Activated CD4-positive, alpha-beta T cell treated with anti-CD3 and anti-CD28 coated beads for 36 hours (primary cell): ENCODE measurements around the gene NAA10. TPM values are rescaled to one million over a fixed set of nuclear protein-coding genes. Genes with fewer than 3 reads are reported as not detected.

Experiments
- ATAC-seq: fragments of 200-7000 bp; cut with Tn5 transposase; one replicate; pipeline ENCODE4 v1.10.0; 2021; ENCODE audit warnings: mild to moderate bottlenecking, moderate library complexity
- CTCF ChIA-PET: fragments of 350-600 bp; sonication (Branson Sonifier 250); formaldehyde crosslinking; loops from one replicate; lab custom pipeline; 2021; ENCODE audit warnings: antibody characterized with exemption; lab: Charles Lee
- POLR2A ChIA-PET: fragments of 350-600 bp; sonication (Branson Sonifier 250); formaldehyde crosslinking; loops from one replicate; lab custom pipeline; 2021; ENCODE audit warnings: antibody characterized with exemption, inconsistent platforms; lab: Charles Lee
- DNase-seq: peaks from one replicate; pipeline ENCODE4 v3.0.0-alpha.2; 2020
- H3K27ac Mint-ChIP-seq: one replicate; pipeline ENCODE4 v1.8.0; 2021; ENCODE audit warnings: mixed read lengths
- H3K27me3 Mint-ChIP-seq: one replicate; pipeline ENCODE4 v1.8.0; 2021; ENCODE audit warnings: mixed read lengths
- H3K36me3 Mint-ChIP-seq: one replicate; pipeline ENCODE4 v1.8.0; 2021; ENCODE audit warnings: low read depth, mixed read lengths
- H3K4me1 Mint-ChIP-seq: one replicate; pipeline ENCODE4 v1.8.0; 2021; ENCODE audit warnings: mixed read lengths
- H3K4me3 Mint-ChIP-seq: one replicate; pipeline ENCODE4 v1.8.0; 2021; ENCODE audit warnings: mild to moderate bottlenecking, moderate library complexity, mixed read lengths
- H3K9me3 Mint-ChIP-seq: one replicate; pipeline ENCODE4 v1.8.0; 2021; ENCODE audit warnings: low read depth, mixed read lengths
- intact Hi-C, 2 experiments: fragments of 100-400 bp; cut with DNase I in 1 of 2; cut with micrococcal nuclease in 1 of 2; formaldehyde crosslinking; loops; one replicate each; pipeline versions ENCODE4 v1.14.2 to v1.15.1; 2022 to 2024; cut with DNase I, micrococcal nuclease
- total RNA-seq, 2 experiments: library from RNA; stranded (reverse); gene quantifications; one replicate each; pipeline ENCODE4 v1.2.3, GENCODE V29; 2021

NAA10 gene
- total RNA-seq, 2 experiments from 2014 or later, result 108 to 115 TPM

DNA sequence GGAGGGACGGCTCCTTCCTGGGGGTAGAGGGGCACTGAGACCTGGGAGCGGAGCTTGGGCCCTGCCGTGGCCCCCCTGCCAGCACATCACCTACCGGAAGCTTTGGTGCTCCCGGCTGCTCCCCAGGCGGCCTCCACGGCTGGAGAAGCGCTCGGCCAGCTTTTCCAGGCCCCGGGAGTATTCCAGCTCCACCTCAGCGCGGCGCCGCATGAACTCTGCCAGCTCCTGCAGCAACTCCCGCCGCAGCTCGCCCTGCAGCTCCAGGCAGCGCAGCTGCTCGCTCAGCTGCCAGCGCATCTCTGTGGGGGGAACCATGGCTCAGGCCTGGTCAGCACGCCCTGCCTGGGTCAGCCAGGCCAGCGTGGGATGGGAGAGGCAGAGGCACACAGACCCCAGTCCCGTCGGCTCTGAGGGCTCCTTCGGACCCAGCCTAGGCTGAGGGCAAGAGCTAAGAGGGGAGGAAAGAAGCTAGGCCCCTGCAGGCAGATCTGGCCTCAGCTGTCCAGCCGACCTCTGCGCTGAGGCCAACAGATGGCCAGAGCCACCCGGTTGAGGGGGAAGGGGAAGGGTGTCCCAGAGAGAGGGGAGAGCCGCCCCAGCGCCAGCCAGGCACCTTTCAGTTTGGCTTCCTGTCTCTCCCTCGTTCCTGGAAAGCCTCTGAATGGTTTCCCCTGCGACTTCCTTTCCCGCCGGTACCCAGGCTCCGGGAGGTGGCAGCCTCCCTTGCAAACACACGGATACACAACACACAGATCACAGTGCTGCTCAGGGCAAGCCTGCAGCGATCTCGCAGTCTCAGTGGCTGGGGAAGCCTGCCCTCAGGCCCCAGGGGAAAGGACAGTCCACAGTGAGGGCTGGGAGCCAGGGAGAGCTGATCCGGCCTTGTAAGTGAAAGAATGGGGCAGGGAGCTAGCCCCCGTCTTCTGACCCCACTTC lies 13.1 kb downstream of the NAA10 start:
- intact Hi-C loops, result loop anchor here in 1 of 2 experiments (10.0 kb wide), 1 partner anchor 453 kb away; the partner anchor contains the start of genes EMD and FLNA
- no peak for ATAC-seq
- POLR2A ChIA-PET, result no interaction called here
- Mint-ChIP-seq H3K36me3 (peaks cover 32% of the 10 kb centered on the region), H3K9me3 (no peaks in the 10 kb centered on the region), H3K27me3 (no peaks in the 10 kb centered on the region), H3K27ac (peak overlapping the region; percentile 67), H3K4me1 (peaks cover 19% of the 10 kb centered on the region), H3K4me3 (peak overlapping the region; percentile 91)
- CTCF ChIA-PET, result interaction anchor here (0.8 kb wide), 2 partner anchors 15 to 46 kb away, joined by 3 read pairs; no protein-coding TSS in a partner anchor
- no peak for DNase-seq

DNA sequence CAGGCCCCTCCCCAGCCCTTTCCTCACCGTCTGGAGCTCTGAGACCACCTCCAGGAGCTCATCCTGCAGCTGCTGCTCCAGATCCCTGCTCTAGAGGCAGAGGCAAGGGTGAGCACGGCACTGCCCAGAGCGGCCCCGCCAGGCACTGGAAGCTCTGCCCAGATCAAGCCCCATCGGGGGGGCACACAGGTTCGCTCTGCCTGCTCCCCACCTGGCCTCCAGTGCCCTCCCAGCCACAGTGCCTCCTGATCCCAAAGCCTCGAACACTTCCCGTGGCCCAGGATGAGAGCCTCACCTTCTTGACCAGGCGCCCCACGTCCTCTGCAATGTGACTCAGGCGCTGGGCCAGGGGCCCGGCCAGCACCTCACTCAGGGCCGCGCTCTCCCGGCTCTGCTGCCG lies 13.8 kb downstream of the NAA10 start:
- H3K27me3 Mint-ChIP-seq, result no peaks in the 10 kb centered on the region

DNA sequence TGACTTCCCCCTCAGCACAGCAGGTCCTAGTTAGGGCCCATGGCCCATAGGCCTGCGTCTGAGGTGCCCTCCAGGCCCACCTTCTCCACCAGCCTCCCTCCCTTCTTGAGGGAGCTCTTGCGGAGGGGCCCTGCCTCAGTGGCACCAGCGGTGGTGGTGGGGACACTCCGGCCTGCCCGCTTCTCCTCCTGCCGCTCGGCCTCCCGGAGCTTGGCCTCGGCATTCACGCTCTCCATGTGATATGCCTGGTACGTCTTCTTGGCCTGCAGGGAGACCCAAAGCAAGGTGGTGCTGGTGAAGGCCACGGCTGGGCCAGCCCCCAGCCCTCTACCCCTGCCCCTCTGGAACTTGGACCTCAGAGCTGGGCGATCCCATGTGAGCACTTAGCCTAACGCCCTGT lies 14.3 kb downstream of the NAA10 start:
- Mint-ChIP-seq H3K9me3 (no peaks in the 10 kb centered on the region), H3K27ac (no peak overlapping the region), H3K4me3 (no peak overlapping the region), H3K27me3 (no peaks in the 10 kb centered on the region), H3K4me1 (peaks cover 19% of the 10 kb centered on the region), H3K36me3 (peaks cover 38% of the 10 kb centered on the region)
- ChIA-PET CTCF (interaction anchor here (0.9 kb wide), 1 partner anchor 26 kb away, joined by 3 read pairs; no protein-coding TSS in a partner anchor), POLR2A (no interaction called here)
- no peak for DNase-seq
- ATAC-seq, result no peak
- intact Hi-C loops, result loop anchor here in 1 of 2 experiments (10.0 kb wide), 1 partner anchor 454 kb away; the partner anchor contains the start of genes EMD and FLNA

More for the DNA sequence above, 13.8 kb downstream of the NAA10 start:
- ATAC-seq (no peak), DNase-seq (no peak)
- intact Hi-C loops, result loop anchor here in 1 of 2 experiments (10.0 kb wide), 1 partner anchor 454 kb away; the partner anchor contains the start of genes EMD and FLNA
- no peak overlapping the region for H3K4me3 Mint-ChIP-seq
- CTCF ChIA-PET, result interaction anchor here (0.8 to 0.9 kb wide), 2 partner anchors 15 to 26 kb away, joined by 3 read pairs; no protein-coding TSS in a partner anchor
- POLR2A ChIA-PET, result no interaction called here
- H3K4me1 Mint-ChIP-seq, result peaks cover 19% of the 10 kb centered on the region
- peaks cover 34% of the 10 kb centered on the region for H3K36me3 Mint-ChIP-seq
- no peaks in the 10 kb centered on the region for H3K9me3 Mint-ChIP-seq
- H3K27ac Mint-ChIP-seq, result peak overlapping the region; percentile 8

DNA sequence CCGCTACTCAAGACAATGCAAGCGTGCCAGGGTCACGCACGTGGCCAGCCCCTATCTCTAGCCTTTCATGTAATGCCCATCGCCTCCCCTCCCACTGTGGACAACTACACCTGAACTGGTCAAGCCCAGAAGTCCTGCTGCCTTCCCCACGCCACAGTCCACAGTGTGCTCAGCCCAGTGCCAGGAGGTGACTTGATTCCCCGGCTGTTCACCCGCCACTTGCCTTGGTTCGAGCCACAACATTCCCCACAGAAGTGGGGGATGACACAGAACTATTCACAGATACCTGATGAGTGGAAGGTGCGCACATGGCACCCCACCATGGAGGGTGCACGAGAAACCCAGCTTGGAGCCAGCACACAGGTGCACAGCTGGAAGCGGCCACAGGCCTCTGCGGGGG lies 15.6 kb downstream of the NAA10 start:
- Mint-ChIP-seq H3K36me3 (peaks cover 35% of the 10 kb centered on the region), H3K27me3 (no peaks in the 10 kb centered on the region), H3K4me3 (no peak overlapping the region), H3K4me1 (peaks cover 17% of the 10 kb centered on the region), H3K9me3 (no peaks in the 10 kb centered on the region), H3K27ac (no peak overlapping the region)
- POLR2A ChIA-PET, result no interaction called here
- DNase-seq (no peak), ATAC-seq (no peak)
- intact Hi-C loops, result no loop called here
- CTCF ChIA-PET, result no interaction called here

DNA sequence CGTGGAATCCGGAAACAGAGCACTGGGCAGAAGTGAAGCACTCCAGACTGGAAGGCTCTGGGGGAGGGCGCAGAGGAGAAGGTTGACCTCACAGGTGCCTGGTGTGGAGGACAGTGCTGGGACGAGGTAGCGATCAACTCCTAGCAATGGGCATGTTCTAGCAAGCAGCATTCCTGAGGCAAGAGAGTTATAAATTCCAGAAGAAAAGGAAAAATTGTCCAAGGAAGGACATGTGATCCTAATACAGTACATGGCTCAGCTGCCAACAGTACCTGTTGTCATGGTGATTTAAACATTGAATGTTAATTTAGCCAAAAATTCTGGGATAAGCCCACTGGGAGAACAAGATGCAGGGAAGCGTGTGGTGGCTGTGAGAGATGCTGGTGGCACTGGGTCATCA lies 17.0 kb downstream of the NAA10 start:
- POLR2A ChIA-PET, result interaction anchor here (0.7 kb wide), 1 partner anchor 31 kb away, joined by 3 read pairs; no protein-coding TSS in a partner anchor
- CTCF ChIA-PET, result no interaction called here
- DNase-seq, result no peak
- no peak for ATAC-seq
- no peak overlapping the region for H3K4me3 Mint-ChIP-seq
- H3K36me3 Mint-ChIP-seq, result peaks cover 31% of the 10 kb centered on the region
- no peak overlapping the region for H3K27ac Mint-ChIP-seq
- H3K4me1 Mint-ChIP-seq, result peaks cover 8% of the 10 kb centered on the region
- no peaks in the 10 kb centered on the region for H3K27me3 Mint-ChIP-seq
- no peaks in the 10 kb centered on the region for H3K9me3 Mint-ChIP-seq
- intact Hi-C loops, result no loop called here

DNA sequence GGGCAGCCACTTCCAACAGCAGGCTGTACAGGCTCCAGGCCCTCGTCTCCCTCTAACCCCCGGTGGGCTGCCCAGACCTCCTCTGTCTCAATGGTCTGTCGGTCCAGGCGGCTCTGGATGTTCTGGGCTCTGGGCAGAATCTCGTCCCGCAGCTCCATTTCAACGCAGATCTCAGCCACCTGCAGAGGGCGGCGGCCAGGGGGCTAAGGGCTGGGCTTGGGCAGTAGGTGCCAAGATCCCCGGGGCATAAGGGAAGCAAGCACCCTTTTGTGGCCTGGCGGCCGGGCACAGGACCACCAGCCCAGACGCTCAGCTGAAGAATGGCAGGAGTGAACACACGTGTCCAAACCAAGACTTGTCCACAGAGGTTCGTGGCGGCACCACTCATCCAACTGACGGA lies 21.1 kb downstream of the NAA10 start:
- ATAC-seq (no peak), DNase-seq (no peak)
- POLR2A ChIA-PET, result no interaction called here
- Mint-ChIP-seq H3K4me3 (no peak overlapping the region), H3K4me1 (peaks cover 4% of the 10 kb centered on the region), H3K36me3 (peaks cover 22% of the 10 kb centered on the region), H3K27ac (no peak overlapping the region), H3K27me3 (no peaks in the 10 kb centered on the region), H3K9me3 (no peaks in the 10 kb centered on the region)
- CTCF ChIA-PET, result no interaction called here
- intact Hi-C loops, result no loop called here

DNA sequence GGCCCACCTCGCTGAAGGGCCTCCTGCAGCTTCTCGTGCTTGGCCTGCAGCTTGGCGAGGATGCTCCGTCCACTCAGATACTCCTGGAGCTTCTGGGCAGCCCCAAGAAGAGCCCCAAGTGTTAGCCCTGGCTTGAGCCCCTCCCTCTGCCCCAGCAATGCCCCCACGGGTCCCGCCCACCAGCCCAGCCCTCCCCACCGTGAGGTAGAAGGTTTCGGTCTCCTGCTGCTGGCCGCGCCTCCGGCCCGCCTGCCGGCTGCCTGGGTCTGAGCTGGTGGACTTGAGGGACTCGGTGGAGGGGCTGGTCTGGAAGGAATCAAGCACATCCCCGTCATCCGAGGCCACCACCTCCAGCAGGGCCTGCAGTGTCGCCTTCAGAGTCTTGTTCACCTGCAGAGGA lies 21.6 kb downstream of the NAA10 start:
- intact Hi-C loops, result no loop called here
- H3K36me3 Mint-ChIP-seq, result peaks cover 22% of the 10 kb centered on the region
- H3K27me3 Mint-ChIP-seq, result no peaks in the 10 kb centered on the region
- H3K4me3 Mint-ChIP-seq, result no peak overlapping the region
- DNase-seq (no peak), ATAC-seq (no peak)
- POLR2A ChIA-PET, result no interaction called here
- H3K9me3 Mint-ChIP-seq, result no peaks in the 10 kb centered on the region
- CTCF ChIA-PET, result interaction anchor here (0.9 kb wide), 1 partner anchor 31 kb away, joined by 3 read pairs; the partner anchor contains the start of gene RENBP
- H3K27ac Mint-ChIP-seq, result no peak overlapping the region
- peaks cover 4% of the 10 kb centered on the region for H3K4me1 Mint-ChIP-seq

DNA sequence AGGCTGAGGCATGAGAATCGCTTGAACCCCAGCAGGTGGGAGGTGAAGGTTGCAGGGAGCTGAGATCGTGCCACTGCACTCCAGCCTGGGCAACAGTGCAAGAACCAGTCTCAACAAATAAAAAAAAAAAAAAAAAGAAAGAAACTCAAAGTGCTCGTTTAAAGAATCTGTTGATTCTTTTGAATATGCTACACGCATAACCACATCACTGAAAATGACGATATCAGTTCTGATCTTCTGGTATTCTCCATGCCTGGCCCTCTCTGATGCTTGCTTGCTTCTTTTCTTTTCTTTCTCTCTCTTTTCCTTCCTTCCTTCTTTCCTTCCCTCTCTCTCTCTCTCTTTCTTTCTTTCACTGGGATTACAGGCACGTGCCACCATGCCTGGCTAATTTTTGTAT lies 23.0 kb downstream of the NAA10 start:
- intact Hi-C loops, result no loop called here
- DNase-seq, result no peak
- ChIA-PET CTCF (interaction anchor here (2.3 kb wide), 1 partner anchor 13 kb away, joined by 8 read pairs; no protein-coding TSS in a partner anchor), POLR2A (no interaction called here)
- Mint-ChIP-seq H3K36me3 (peaks cover 14% of the 10 kb centered on the region), H3K27ac (peak overlapping the region; percentile 59), H3K27me3 (no peaks in the 10 kb centered on the region), H3K4me3 (no peak overlapping the region), H3K4me1 (peaks cover 4% of the 10 kb centered on the region), H3K9me3 (no peaks in the 10 kb centered on the region)
- ATAC-seq, result no peak

DNA sequence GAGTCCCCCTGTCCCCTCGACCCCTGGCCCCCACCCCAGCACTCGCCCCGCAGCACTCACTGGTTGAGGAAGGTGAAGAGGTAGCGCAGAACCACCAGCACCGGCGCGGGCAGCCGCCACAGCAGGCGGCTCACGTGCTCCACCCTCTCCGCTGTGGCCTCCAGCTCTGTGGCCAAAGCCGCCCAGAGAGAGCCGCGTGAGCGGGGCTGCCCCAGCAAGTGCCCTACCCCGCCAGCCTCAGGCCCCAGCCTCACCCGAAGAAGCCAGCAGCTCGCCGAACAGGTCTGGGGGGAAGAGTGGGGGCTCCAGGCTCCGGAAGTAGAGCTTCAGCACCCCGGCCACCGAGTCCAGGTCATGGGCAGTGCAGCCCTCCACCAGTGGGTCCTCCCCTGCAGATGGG lies 24.4 kb downstream of the NAA10 start:
- ChIA-PET CTCF (interaction anchor here (0.5 to 2.3 kb wide), 2 partner anchors 14 to 15 kb away, joined by 4 to 8 read pairs; no protein-coding TSS in a partner anchor), POLR2A (no interaction called here)
- Mint-ChIP-seq H3K4me1 (peaks cover 8% of the 10 kb centered on the region), H3K36me3 (peaks cover 7% of the 10 kb centered on the region), H3K27me3 (no peaks in the 10 kb centered on the region), H3K4me3 (no peak overlapping the region), H3K9me3 (no peaks in the 10 kb centered on the region), H3K27ac (no peak overlapping the region)
- DNase-seq (no peak), ATAC-seq (no peak)
- intact Hi-C loops, result no loop called here

DNA sequence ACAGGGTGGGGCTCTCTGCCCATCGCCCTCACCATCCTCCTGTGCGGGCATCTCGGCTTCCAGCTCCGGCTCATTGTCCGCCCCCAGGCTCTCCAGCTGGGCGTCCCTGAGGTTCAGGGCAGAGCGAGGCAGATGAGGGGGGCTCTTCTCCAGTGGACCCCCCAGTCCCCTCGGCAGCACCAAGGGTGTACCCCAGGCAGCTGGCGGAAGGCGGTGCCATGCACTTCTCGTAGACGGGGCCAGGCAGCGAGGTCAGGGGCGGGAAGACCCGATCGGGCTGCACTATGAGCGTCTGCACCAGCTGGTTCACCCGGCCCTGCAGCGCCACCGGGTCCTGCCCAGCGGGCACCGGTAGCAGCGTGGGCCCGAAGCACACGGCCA lies 24.9 kb downstream of the NAA10 start:
- DNase-seq (no peak), ATAC-seq (no peak)
- Mint-ChIP-seq H3K27ac (no peak overlapping the region), H3K36me3 (peaks cover 7% of the 10 kb centered on the region), H3K27me3 (no peaks in the 10 kb centered on the region), H3K9me3 (no peaks in the 10 kb centered on the region), H3K4me1 (peaks cover 8% of the 10 kb centered on the region), H3K4me3 (no peak overlapping the region)
- intact Hi-C loops, result no loop called here
- ChIA-PET POLR2A (no interaction called here), CTCF (no interaction called here)

DNA sequence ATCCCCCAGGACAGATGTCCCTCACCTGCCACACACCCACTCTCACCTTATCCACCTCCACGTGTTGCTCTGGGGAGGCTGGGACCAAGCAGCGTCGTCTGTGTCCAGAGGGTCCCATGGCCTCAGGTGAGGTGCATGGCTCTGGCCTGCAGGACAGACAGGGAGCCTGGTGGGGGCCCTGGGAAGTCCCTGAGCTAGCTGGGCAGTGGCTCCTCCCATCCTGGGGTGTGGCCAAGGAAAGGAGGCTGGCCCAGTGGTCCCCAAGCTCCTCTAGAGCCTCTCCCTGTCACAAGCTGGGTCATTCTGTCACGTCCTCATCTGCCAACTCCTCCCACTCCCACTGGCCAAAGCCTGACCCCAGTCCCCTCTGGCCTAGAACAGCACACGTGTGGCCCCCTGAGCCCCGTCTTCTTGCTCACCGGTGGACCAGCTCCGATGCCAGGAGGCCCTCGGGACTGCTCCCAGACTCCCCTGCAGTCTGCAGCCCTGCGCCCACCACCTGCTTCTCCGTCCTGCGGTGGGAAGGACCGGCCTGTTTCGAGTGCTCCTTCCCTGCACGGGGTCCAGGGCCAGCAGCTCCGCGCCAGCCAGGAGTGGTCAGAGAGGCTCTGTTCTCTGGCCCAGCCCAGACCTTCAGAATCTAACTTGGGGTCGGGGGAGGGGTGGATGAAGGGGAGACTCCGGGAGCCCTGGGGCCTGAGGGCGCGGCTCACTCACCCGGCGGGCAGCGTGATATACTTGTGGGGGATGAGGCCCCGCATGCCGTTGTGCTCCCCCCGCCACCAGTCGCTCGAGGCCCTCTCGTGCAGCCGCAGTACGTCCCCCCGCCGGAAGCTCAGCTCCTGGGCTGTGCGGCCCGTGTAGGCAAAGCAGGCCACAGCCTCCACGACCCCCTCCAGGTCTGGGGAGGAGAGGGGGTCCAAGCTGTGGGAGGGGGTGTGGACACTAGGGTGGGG lies 25.5 kb downstream of the NAA10 start:
- no peak for DNase-seq
- intact Hi-C loops, result no loop called here
- peaks cover 5% of the 10 kb centered on the region for H3K36me3 Mint-ChIP-seq
- ATAC-seq, result peak; percentile 24
- H3K9me3 Mint-ChIP-seq, result no peaks in the 10 kb centered on the region
- H3K27ac Mint-ChIP-seq, result no peak overlapping the region
- CTCF ChIA-PET, result no interaction called here
- POLR2A ChIA-PET, result no interaction called here
- H3K4me3 Mint-ChIP-seq, result no peak overlapping the region
- H3K27me3 Mint-ChIP-seq, result no peaks in the 10 kb centered on the region
- H3K4me1 Mint-ChIP-seq, result peaks cover 11% of the 10 kb centered on the region
